Fibroblast of mammary gland (primary cell): ENCODE measurements around the gene DDX24.

Source experiments
- DNase-seq: peaks from one replicate; pipeline ENCODE4 v3.0.0-alpha.2; 2010; ENCODE audit warnings: low read depth
- H3K4me3 ChIP-seq: 2 replicates; pipeline ENCODE4 v1.5.1; 2011; ENCODE audit warnings: low read depth, mild to moderate bottlenecking, low read length, moderate library complexity; ENCODE audit not compliant: control insufficient read depth
- TF ChIP-seq, protein P1 (sequence below): conservative IDR thresholded peaks from 2 replicates; pipeline ENCODE4 v1.5.1; 2011; ENCODE audit warnings: low read depth, low read length, inconsistent platforms; ENCODE audit not compliant: control insufficient read depth, insufficient read depth

DDX24 gene

DNA sequence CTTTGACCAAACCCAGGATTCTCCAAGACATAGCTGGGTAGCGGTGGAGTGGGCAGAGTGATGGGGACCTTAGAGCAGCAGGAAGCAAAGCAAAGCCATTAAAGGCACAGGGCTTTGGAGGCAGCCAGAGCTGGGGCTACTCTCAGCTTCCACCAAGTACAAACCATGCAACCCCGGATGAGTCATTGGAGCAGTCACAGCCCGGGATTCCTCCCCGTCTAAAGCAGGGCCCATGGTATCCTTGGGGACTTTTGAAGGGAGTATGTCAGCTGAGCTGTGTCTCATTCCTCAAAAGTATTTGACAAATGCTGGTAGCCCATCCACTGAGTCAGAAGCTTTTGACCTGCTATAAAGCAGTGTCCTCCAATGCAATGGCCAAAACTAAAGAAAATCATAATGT, 19.8 kb upstream of the DDX24 start:
- DNase-seq, result peak; percentile 93
- TF ChIP-seq, protein P1, sequence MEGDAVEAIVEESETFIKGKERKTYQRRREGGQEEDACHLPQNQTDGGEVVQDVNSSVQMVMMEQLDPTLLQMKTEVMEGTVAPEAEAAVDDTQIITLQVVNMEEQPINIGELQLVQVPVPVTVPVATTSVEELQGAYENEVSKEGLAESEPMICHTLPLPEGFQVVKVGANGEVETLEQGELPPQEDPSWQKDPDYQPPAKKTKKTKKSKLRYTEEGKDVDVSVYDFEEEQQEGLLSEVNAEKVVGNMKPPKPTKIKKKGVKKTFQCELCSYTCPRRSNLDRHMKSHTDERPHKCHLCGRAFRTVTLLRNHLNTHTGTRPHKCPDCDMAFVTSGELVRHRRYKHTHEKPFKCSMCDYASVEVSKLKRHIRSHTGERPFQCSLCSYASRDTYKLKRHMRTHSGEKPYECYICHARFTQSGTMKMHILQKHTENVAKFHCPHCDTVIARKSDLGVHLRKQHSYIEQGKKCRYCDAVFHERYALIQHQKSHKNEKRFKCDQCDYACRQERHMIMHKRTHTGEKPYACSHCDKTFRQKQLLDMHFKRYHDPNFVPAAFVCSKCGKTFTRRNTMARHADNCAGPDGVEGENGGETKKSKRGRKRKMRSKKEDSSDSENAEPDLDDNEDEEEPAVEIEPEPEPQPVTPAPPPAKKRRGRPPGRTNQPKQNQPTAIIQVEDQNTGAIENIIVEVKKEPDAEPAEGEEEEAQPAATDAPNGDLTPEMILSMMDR, result no peak

GRCh38 chr14:94099006-94099405, 18.0 kb upstream of the DDX24 start:
- no peak for DNase-seq
- TF ChIP-seq, protein P1, result no peak
- H3K4me3 ChIP-seq, result no peak overlapping the region

More for the DNA sequence above, 19.8 kb upstream of the DDX24 start:
- no peak overlapping the region for H3K4me3 ChIP-seq

DNA sequence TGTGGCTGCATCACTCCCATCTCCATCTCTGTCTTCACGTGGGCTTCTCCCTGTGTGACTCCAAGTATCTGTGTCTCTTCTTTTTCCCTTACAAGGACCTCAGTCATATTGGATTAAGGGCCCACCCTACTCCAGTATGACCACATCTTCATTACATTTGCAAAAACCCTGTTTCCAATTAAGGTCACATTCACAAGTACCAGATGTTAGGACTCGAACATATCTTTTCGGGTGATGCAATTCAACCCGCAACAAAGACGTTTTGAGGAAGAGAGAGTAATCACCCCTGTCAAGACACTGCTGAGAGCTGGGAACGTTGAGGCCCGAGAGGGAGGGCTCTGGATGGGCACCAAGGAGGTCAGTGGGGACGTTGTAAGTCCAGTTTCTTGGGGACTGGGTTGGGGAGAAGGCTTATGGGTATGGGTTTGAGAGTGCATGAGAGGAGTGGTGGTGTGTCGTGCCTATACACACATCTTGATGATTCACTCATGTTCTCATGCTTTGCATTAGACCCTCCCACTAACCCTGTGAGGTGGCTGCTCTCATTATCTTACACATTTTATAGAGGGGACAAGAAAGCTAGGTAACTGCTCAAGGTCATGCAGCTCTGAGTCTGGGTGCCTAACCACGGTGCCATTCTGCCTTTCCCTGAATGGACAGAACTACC, 17.5 kb upstream of the DDX24 start:
- no peak overlapping the region for H3K4me3 ChIP-seq
- DNase-seq, result peak; percentile 89
- TF ChIP-seq, protein P1, result no peak

GRCh38 chr14:94097091-94097490, 16.1 kb upstream of the DDX24 start:
- no peak for DNase-seq
- TF ChIP-seq, protein P1, result no peak
- no peak overlapping the region for H3K4me3 ChIP-seq

DNA sequence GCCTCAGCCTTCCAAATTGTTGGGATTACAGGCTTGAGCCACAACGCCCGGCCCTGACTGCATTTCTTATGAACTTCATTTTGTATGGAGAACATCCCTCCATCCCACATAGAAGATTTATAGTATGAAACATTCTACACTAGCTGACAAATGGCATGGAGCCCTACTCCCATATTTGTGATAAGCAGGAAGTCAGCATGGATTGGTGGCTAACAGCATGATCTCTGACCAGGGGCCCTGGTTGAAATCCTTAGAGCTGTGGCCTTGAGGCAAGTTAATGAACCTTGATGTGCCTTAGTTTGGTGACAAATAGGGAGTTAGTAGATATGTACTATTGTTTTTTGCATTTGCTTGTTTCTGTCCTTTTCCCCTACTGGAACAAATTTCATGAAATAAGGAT, 12.4 kb upstream of the DDX24 start:
- TF ChIP-seq, protein P1, result no peak
- no peak for DNase-seq
- H3K4me3 ChIP-seq, result no peak overlapping the region

- H3K4me3 ChIP-seq, result no peak overlapping the region
- peak; percentile 35 for DNase-seq
- TF ChIP-seq, protein P1, result no peak
These were observed 8.5 kb upstream of the DDX24 start for GRCh38 chr14:94089479-94089878.

DNA sequence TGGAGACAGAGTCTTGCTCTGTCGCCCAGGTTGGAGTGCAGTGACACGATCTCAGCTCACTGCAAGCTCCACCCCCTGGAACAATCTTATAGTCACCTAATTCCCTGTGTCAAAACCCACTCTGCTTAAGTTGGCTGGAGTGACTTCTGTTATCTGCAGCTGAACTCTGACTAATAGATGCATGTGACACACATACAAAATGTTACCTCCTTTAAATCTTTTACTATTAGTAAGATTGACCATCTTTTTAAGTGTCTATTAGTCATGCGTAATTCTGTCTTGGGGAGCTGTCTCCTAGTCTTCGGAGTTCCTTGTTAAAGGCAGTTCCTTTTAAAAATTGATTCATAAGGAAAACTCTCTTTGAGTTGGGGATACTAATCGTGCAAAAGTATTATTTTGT, 7.5 kb upstream of the DDX24 start:
- no peak overlapping the region for H3K4me3 ChIP-seq
- TF ChIP-seq, protein P1, result no peak
- DNase-seq, result peak; percentile 66
